ENCODE measurements around the gene UNC5A. TPM values are rescaled to one million over a fixed set of nuclear protein-coding genes. Genes with fewer than 3 reads are reported as not detected.

Gene UNC5A
- total RNA-seq, 2 donors from 2014 or later = 0.89 to 1.4 TPM

GRCh38 chr5:176868126-176868525 lies 57.8 kb downstream of the UNC5A start:
- H3K4me1 Mint-ChIP-seq = peaks cover 28% of the 10 kb centered on the region

GRCh38 chr5:176868731-176869130 lies 58.4 kb downstream of the UNC5A start:
- Mint-ChIP-seq H3K4me1 (peaks cover 24% of the 10 kb centered on the region), H3K4me3 (no peak overlapping the region), H3K27me3 (ENCODE audit: insufficient read depth) (peaks cover 13% of the 10 kb centered on the region), H3K36me3 (ENCODE audit: low read depth) (no peaks in the 10 kb centered on the region), H3K9me3 (no peaks in the 10 kb centered on the region), H3K27ac (no peak overlapping the region)
- no peaks in the 10 kb centered on the region for H3K36me3 ChIP-seq (ENCODE audit: control insufficient read depth, insufficient read depth, low read length)
- H3K27ac ChIP-seq (ENCODE audit: low read depth, low read length) = no peak overlapping the region
- peaks cover 17% of the 10 kb centered on the region for H3K4me1 ChIP-seq (ENCODE audit: control insufficient read depth, insufficient read depth, low read length)
- no peak for TF ChIP-seq CTCF (conservative IDR thresholded peaks at IDR 0.05)
- peaks cover 7% of the 10 kb centered on the region for H3K27me3 ChIP-seq (ENCODE audit: control insufficient read depth, insufficient read depth, low read length, poor library complexity, severe bottlenecking)
- no peak overlapping the region for H3K4me3 ChIP-seq (ENCODE audit: low read length)
- no peaks in the 10 kb centered on the region for H3K9me3 ChIP-seq (ENCODE audit: control insufficient read depth, low read length)
- H3K9ac ChIP-seq (ENCODE audit: extremely low read depth, low read length, poor library complexity, severe bottlenecking) = no peak overlapping the region
- DNase-seq = no peak
- WGBS, 2 experiments (ENCODE audit: insufficient coverage in 1 of 2, insufficient read length in 1 of 2) = 95 to 98% methylated on average over 12 to 20 of the region's 20 CpGs

More at GRCh38 chr5:176868126-176868525, 57.8 kb downstream of the UNC5A start:
- Histone ChIP-seq H3K4me1 (ENCODE audit: control insufficient read depth, insufficient read depth, low read length) (peaks cover 17% of the 10 kb centered on the region), H3K27me3 (ENCODE audit: control insufficient read depth, insufficient read depth, low read length, poor library complexity, severe bottlenecking) (peaks cover 7% of the 10 kb centered on the region), H3K36me3 (ENCODE audit: control insufficient read depth, insufficient read depth, low read length) (no peaks in the 10 kb centered on the region), H3K27ac (ENCODE audit: low read depth, low read length) (no peak overlapping the region), H3K9me3 (ENCODE audit: control insufficient read depth, low read length) (no peaks in the 10 kb centered on the region), H3K9ac (ENCODE audit: extremely low read depth, low read length, poor library complexity, severe bottlenecking) (no peak overlapping the region), H3K4me3 (ENCODE audit: low read length) (no peak overlapping the region)
- no peaks in the 10 kb centered on the region for H3K9me3 Mint-ChIP-seq
- no peak overlapping the region for H3K4me3 Mint-ChIP-seq
- 90 to 95% methylated on average over 8 to 14 of the region's 14 CpGs for WGBS, 2 experiments (ENCODE audit: insufficient coverage in 1 of 2, insufficient read length in 1 of 2)
- no peaks in the 10 kb centered on the region for H3K36me3 Mint-ChIP-seq (ENCODE audit: low read depth)
- DNase-seq = no peak
- H3K27ac Mint-ChIP-seq = no peak overlapping the region
- no peak for TF ChIP-seq CTCF (conservative IDR thresholded peaks at IDR 0.05)
- H3K27me3 Mint-ChIP-seq (ENCODE audit: insufficient read depth) = peaks cover 13% of the 10 kb centered on the region

DNA sequence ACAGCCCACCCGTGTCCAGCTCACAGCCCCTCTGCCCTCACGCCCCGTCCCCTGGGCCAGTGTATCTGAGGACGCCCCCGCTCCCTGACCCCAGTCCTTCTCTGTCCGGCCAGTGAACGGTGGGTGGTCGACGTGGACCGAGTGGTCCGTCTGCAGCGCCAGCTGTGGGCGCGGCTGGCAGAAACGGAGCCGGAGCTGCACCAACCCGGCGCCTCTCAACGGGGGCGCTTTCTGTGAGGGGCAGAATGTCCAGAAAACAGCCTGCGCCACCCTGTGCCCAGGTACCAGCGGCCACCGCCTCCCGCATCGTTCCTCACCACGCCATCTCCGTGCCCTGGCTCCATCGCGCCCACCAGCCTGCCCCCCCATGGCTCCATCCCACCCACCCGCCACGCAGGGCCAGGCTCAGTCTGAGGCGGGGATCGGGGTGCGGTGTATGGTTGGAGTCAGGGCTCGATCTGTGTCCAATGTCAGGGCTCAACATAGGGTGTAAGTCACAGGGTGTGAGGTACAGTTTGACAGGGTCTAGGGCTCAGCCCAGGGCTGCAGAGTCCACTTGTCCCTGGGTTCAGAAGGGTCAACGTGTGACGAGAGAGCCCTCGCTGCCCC lies 59.2 kb downstream of the UNC5A start:
- WGBS, 2 experiments (ENCODE audit: insufficient coverage in 1 of 2, insufficient read length in 1 of 2) = 85 to 88% methylated on average over 22 to 38 of the region's 38 CpGs
- Mint-ChIP-seq H3K36me3 (ENCODE audit: low read depth) (no peaks in the 10 kb centered on the region), H3K4me3 (no peak overlapping the region), H3K9me3 (no peaks in the 10 kb centered on the region), H3K27ac (peak overlapping the region; percentile 79), H3K4me1 (peaks cover 18% of the 10 kb centered on the region), H3K27me3 (ENCODE audit: insufficient read depth) (peaks cover 13% of the 10 kb centered on the region)
- Histone ChIP-seq H3K27ac (ENCODE audit: low read depth, low read length) (no peak overlapping the region), H3K4me3 (ENCODE audit: low read length) (no peak overlapping the region), H3K4me1 (ENCODE audit: control insufficient read depth, insufficient read depth, low read length) (peaks cover 17% of the 10 kb centered on the region), H3K27me3 (ENCODE audit: control insufficient read depth, insufficient read depth, low read length, poor library complexity, severe bottlenecking) (peaks cover 7% of the 10 kb centered on the region), H3K9ac (ENCODE audit: extremely low read depth, low read length, poor library complexity, severe bottlenecking) (no peak overlapping the region), H3K36me3 (ENCODE audit: control insufficient read depth, insufficient read depth, low read length) (no peaks in the 10 kb centered on the region), H3K9me3 (ENCODE audit: control insufficient read depth, low read length) (no peaks in the 10 kb centered on the region)
- DNase-seq = no peak
- TF ChIP-seq CTCF (conservative IDR thresholded peaks at IDR 0.05) = no peak

Data from endodermal cell (in vitro differentiated cells).